BJ (cell line): Measurements from ENCODE around the gene SNCA. TPM values are rescaled to one million over a fixed set of nuclear protein-coding genes. Genes with fewer than 3 reads are reported as not detected.

Experiments used
- CTCF ChIA-PET: fragments of 350-600 bp; formaldehyde crosslinking; extraction: SDS; loops from one replicate; lab custom pipeline; 2021; ENCODE audit warnings: antibody characterized with exemption, inconsistent platforms; lab: Yijun Ruan, JAX
- POLR2A ChIA-PET: fragments of 300-600 bp; sonication (Branson Sonifier 250); formaldehyde crosslinking; extraction: SDS; loops from one replicate; lab custom pipeline; 2021; ENCODE audit warnings: antibody characterized with exemption; lab: Charles Lee
- DNase-seq: peaks from one replicate; pipeline ENCODE4 v3.0.0-alpha.2; 2011; ENCODE audit warnings: low read depth
- H3K27me3 ChIP-seq: 2 replicates; pipeline ENCODE4 v1.6.0; 2011; ENCODE audit warnings: low read length; ENCODE audit not compliant: control insufficient read depth, insufficient read depth
- H3K36me3 ChIP-seq: 2 replicates; pipeline ENCODE4 v1.5.1; 2011; ENCODE audit warnings: low read length; ENCODE audit not compliant: control insufficient read depth, insufficient read depth
- H3K4me3 ChIP-seq: 2 replicates; pipeline ENCODE4 v1.5.1; 2011; ENCODE audit warnings: low read depth, mild to moderate bottlenecking, control low read depth, low read length
- polyA plus RNA-seq: library from polyadenylated mRNA; depleted of rRNA; stranded (reverse); fragments of >200 nt; gene quantifications from 2 replicates; pipeline ENCODE4 v1.2.3, GENCODE V29; 2011
- TF ChIP-seq, protein P1 (sequence below): IDR thresholded peaks from 2 replicates; pipeline ENCODE4 v1.5.1; 2011; ENCODE audit warnings: low read depth, mild to moderate bottlenecking, control low read depth, inconsistent platforms, low read length, moderate library complexity; ENCODE audit not compliant: insufficient read depth

The SNCA gene
- polyA plus RNA-seq, 1 experiment, result 0.18 TPM

DNA sequence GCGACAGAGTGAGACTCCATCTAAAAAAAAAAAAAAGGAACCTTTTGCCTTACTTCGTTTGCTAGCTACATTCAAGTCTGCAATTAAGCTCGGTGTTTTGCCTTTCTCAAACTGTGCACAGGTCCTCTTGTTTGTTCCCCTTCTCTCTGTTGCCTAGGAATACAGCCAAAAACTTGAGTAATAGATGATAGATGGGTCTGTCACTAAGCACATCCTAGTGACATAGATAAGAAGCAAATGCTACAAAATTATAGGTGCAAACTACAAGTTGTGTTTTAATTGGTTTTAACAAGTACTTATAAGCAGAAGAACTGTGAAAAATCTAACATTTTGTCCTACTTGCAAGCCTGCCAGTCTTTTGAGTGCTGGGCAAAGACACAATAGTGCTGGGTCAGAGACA, 95.2 kb downstream of the SNCA start:
- no peaks in the 10 kb centered on the region for H3K36me3 ChIP-seq
- ChIA-PET CTCF (no interaction called here), POLR2A (no interaction called here)
- no peaks in the 10 kb centered on the region for H3K27me3 ChIP-seq
- TF ChIP-seq, protein P1, sequence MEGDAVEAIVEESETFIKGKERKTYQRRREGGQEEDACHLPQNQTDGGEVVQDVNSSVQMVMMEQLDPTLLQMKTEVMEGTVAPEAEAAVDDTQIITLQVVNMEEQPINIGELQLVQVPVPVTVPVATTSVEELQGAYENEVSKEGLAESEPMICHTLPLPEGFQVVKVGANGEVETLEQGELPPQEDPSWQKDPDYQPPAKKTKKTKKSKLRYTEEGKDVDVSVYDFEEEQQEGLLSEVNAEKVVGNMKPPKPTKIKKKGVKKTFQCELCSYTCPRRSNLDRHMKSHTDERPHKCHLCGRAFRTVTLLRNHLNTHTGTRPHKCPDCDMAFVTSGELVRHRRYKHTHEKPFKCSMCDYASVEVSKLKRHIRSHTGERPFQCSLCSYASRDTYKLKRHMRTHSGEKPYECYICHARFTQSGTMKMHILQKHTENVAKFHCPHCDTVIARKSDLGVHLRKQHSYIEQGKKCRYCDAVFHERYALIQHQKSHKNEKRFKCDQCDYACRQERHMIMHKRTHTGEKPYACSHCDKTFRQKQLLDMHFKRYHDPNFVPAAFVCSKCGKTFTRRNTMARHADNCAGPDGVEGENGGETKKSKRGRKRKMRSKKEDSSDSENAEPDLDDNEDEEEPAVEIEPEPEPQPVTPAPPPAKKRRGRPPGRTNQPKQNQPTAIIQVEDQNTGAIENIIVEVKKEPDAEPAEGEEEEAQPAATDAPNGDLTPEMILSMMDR, result no peak
- H3K4me3 ChIP-seq, result no peak overlapping the region
- DNase-seq, result no peak

DNA sequence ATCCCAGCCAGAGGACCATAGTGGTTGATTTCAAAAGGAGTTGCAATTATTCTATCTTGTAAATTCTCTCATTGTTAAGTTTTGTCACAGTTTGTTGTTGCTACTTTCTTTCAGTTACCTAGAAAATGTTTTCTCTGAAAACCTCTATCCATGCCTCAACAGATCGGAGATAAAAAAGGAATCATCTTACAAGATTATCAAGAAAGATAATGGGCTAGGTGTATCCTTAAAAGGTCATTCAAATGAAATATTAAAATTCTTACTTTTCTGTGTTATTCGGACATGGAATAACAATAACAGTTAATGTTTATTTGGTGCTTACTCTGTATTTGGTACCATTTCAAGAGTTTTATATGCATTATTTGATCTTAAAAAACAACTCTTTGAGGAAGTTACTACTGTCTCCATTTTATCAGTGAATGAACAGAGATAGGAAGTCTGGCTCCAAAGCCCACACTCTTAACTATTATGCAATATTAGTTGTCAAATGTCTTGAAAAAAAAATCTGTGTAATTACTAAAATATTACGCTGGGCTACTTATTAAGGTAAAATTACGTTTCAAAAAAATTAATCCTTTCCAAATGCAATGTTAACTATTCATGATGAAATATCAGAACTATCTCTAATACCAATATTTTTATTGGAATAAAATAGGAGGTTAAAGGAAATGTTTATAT, 97.5 kb downstream of the SNCA start:
- POLR2A ChIA-PET, result no interaction called here
- DNase-seq, result no peak
- CTCF ChIA-PET, result no interaction called here
- TF ChIP-seq, protein P1, result no peak
- Histone ChIP-seq H3K27me3 (no peaks in the 10 kb centered on the region), H3K36me3 (no peaks in the 10 kb centered on the region), H3K4me3 (no peak overlapping the region)

DNA sequence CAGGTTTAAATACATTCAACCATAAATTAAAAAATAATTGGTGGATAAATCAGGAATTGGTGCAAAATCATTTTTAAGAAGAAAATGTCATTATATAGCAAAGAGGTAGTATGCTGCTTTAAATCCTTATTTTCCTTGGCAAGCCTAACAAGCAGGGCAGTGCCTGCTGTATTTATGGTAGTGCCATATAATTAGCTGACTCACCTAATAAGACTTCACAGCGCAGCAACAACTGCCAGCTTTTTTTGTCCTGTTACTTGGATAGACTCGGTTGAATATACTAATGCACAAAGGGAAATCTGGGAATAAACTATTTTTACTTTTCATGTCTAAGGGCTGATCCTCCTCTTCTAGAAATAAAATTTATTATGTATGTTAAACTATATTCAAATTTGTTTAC, 99.1 kb downstream of the SNCA start:
- DNase-seq, result no peak
- no peak overlapping the region for H3K4me3 ChIP-seq
- no peaks in the 10 kb centered on the region for H3K27me3 ChIP-seq
- no peaks in the 10 kb centered on the region for H3K36me3 ChIP-seq
- ChIA-PET CTCF (no interaction called here), POLR2A (interaction anchor here (0.5 kb wide), 1 partner anchor 34 kb away, joined by 3 read pairs; no protein-coding TSS in a partner anchor)
- TF ChIP-seq, protein P1, result no peak

DNA sequence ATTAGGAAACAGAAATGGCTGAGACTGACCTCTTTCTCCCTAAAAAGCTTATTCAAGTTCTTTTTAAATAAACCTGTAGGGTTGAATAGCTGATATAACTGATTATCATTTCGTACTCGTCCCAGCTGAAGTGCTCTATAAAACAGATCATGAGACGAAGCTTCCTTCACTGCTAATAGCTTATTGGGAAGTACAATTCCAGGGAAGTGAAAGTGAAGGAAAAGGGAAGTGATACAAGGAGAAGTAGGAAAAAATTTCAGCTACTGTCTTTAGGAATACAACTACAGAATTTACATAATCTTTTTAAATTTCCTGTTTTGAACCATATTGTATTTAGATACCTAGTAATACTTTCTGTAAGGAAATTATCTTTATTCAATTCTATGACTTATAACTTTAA, 103.0 kb downstream of the SNCA start:
- CTCF ChIA-PET, result no interaction called here
- Histone ChIP-seq H3K36me3 (no peaks in the 10 kb centered on the region), H3K27me3 (no peaks in the 10 kb centered on the region), H3K4me3 (no peak overlapping the region)
- POLR2A ChIA-PET, result no interaction called here
- TF ChIP-seq, protein P1, result no peak
- DNase-seq, result no peak

DNA sequence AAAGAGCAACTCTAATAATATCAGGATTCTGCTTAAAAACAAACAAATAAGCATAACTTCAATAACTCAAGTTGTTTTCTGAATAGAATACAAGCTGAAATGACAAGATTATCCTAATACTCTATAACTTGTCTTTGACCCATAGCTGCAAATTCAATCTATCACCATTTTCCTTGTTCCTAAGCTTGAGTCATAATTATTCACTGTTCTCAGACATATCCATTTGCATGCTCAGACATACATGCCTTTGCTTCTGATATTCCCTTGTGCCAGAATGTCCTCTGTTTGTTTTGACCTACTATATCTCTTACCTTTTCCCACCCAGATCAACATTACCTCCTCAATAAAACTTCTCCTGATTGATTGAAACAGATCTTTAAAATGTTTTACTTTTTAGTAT, 109.7 kb downstream of the SNCA start:
- no peak for DNase-seq

More for the DNA sequence above, 109.7 kb downstream of the SNCA start:
- CTCF ChIA-PET, result no interaction called here
- TF ChIP-seq, protein P1, result no peak
- no peaks in the 10 kb centered on the region for H3K27me3 ChIP-seq
- H3K4me3 ChIP-seq, result no peak overlapping the region
- POLR2A ChIA-PET, result no interaction called here
- no peaks in the 10 kb centered on the region for H3K36me3 ChIP-seq
